SK-N-SH (cell line): ENCODE measurements around the gene RNF138. TPM values are rescaled to one million over a fixed set of nuclear protein-coding genes. Genes with fewer than 3 reads are reported as not detected.

Source experiments
- CTCF ChIA-PET: fragments of 300-600, 350-600 bp; formaldehyde crosslinking; extraction: SDS; loops from one replicate; lab custom pipeline; 2021; lab: Yijun Ruan, JAX
- POLR2A ChIA-PET: fragments of 350-600 bp; sonication (Branson Sonifier 250); formaldehyde crosslinking; extraction: SDS; loops from one replicate; lab custom pipeline; 2020; ENCODE audit warnings: antibody characterized with exemption, inconsistent platforms; lab: Yijun Ruan, JAX
- DNase-seq: peaks from one replicate; pipeline ENCODE4 v3.0.0; 2012
- H2AFZ ChIP-seq: fragments of 200-600 bp; sonication (generic); 2 replicates; pipeline ENCODE4 v1.8.1; 2016; ENCODE audit warnings: antibody characterized with exemption, mild to moderate bottlenecking, low read depth
- H3F3A ChIP-seq: fragments of 200-600 bp; sonication (generic); replicated peaks from 2 replicates; pipeline ENCODE3; 2016; ENCODE audit warnings: antibody characterized with exemption, mild to moderate bottlenecking; ENCODE audit not compliant: insufficient read depth
- H3K27ac ChIP-seq, 2 experiments: fragments of 200-500 bp in 1 of 2; fragments of 200-600 bp in 1 of 2; sonication (Bioruptor generic) in 1 of 2; sonication (generic), shearing (Covaris generic) in 1 of 2; 2 replicates each; pipeline versions ENCODE4 v1.5.1 to v1.6.1; 2014 to 2016; ENCODE audit warnings: low read depth in 2 of 2, inconsistent platforms in 1 of 2, low read length in 1 of 2, mild to moderate bottlenecking in 1 of 2, mixed read lengths in 1 of 2
- H3K27me3 ChIP-seq: fragments of 200-600 bp; sonication (generic), shearing (Covaris generic); 2 replicates; pipeline ENCODE4 v1.6.1; 2016; ENCODE audit warnings: mixed run types; ENCODE audit not compliant: insufficient read depth
- H3K36me3 ChIP-seq, 2 experiments: fragments of 200-500 bp in 1 of 2; fragments of 200-600 bp in 1 of 2; sonication (Bioruptor generic) in 1 of 2; sonication (generic) in 1 of 2; replicated peaks in 1 of 2; 2 replicates each; pipeline versions ENCODE3 to v1.5.1; 2014 to 2016; ENCODE audit warnings: low read length in 1 of 2, mild to moderate bottlenecking in 1 of 2; ENCODE audit not compliant: insufficient read depth in 2 of 2, control insufficient read depth in 1 of 2
- H3K4me1 ChIP-seq, 2 experiments: fragments of 200-500 bp in 1 of 2; fragments of 200-600 bp in 1 of 2; sonication (Bioruptor generic) in 1 of 2; sonication (generic), shearing (Covaris generic) in 1 of 2; 2 replicates each; pipeline versions ENCODE4 v1.5.1 to v1.6.1; 2014 to 2016; ENCODE audit warnings: low read depth in 1 of 2, low read length in 1 of 2, mixed run types in 1 of 2; ENCODE audit not compliant: insufficient read depth in 2 of 2, control insufficient read depth in 1 of 2
- H3K4me2 ChIP-seq: fragments of 200-600 bp; sonication (generic), shearing (Covaris generic); 2 replicates; pipeline ENCODE4 v1.6.1; 2017; ENCODE audit warnings: mixed run types
- H3K4me3 ChIP-seq, 2 experiments: fragments of 200-500 bp in 1 of 2; fragments of 200-600 bp in 1 of 2; sonication (Bioruptor generic) in 1 of 2; sonication (generic), shearing (Covaris generic) in 1 of 2; 2 replicates each; pipeline versions ENCODE4 v1.5.1 to v1.8.1; 2014 to 2016; ENCODE audit warnings: low read depth in 2 of 2, inconsistent platforms in 1 of 2, low read length in 1 of 2, mild to moderate bottlenecking in 1 of 2, mixed read lengths in 1 of 2, moderate library complexity in 1 of 2
- H3K79me2 ChIP-seq: fragments of 200-600 bp; sonication (generic); 2 replicates; pipeline ENCODE4 v1.8.1; 2017; ENCODE audit warnings: mild to moderate bottlenecking; ENCODE audit not compliant: insufficient read depth
- H3K9ac ChIP-seq: fragments of 200-600 bp; sonication (generic); 2 replicates; pipeline ENCODE4 v1.6.1; 2017; ENCODE audit warnings: mixed run types
- H3K9me2 ChIP-seq: fragments of 200-600 bp; sonication (generic); 2 replicates; pipeline ENCODE4 v1.6.1; 2017; ENCODE audit warnings: mixed run types
- H3K9me3 ChIP-seq: fragments of 200-600 bp; sonication (generic); 2 replicates; pipeline ENCODE4 v1.6.1; 2017; ENCODE audit warnings: mixed run types, mild to moderate bottlenecking, moderate library complexity
- H4K20me1 ChIP-seq: fragments of 200-600 bp; sonication (generic); 2 replicates; pipeline ENCODE4 v1.6.1; 2017; ENCODE audit warnings: mild to moderate bottlenecking, mixed run types; ENCODE audit not compliant: insufficient read depth
- CHD2 ChIP-seq: fragments of 150-350 bp; IDR thresholded peaks from 2 replicates; pipeline ENCODE4 v1.6.1; 2018; ENCODE audit warnings: low read length; ENCODE audit not compliant: partially characterized antibody
- CTCF ChIP-seq: fragments of 200-600 bp; sonication (generic); IDR thresholded peaks from 2 replicates; pipeline ENCODE4 v1.6.1; 2017; ENCODE audit warnings: antibody characterized with exemption, mild to moderate bottlenecking, moderate library complexity
- EZH2phosphoT487 ChIP-seq: fragments of 200-600 bp; sonication (generic); IDR thresholded peaks from 2 replicates; pipeline ENCODE4 v1.6.1; 2017; ENCODE audit warnings: low read depth, mixed run types, mild to moderate bottlenecking, antibody characterized with exemption, moderate library complexity, borderline replicate concordance
- FOSL2 ChIP-seq: IDR thresholded peaks from 2 replicates; pipeline ENCODE4 v1.4.0; 2012; ENCODE audit warnings: low read depth, mild to moderate bottlenecking, moderate library complexity, borderline replicate concordance
- FOXM1 ChIP-seq: IDR thresholded peaks from 2 replicates; pipeline ENCODE4 v1.4.0; 2012; ENCODE audit warnings: low read depth, mild to moderate bottlenecking
- IRF3 ChIP-seq: fragments of 150-350 bp; IDR thresholded peaks from 2 replicates; pipeline ENCODE4 v1.6.1; 2016; ENCODE audit warnings: mild to moderate bottlenecking, low read depth, low read length
- MEF2A ChIP-seq: IDR thresholded peaks from 2 replicates; pipeline ENCODE4 v1.4.0; 2012; ENCODE audit warnings: low read depth, borderline replicate concordance
- NRF1 ChIP-seq: IDR thresholded peaks from 2 replicates; pipeline ENCODE4 v1.6.1; 2012; ENCODE audit warnings: low read depth, mild to moderate bottlenecking, low read length
- PBX3 ChIP-seq: IDR thresholded peaks from 2 replicates; pipeline ENCODE4; 2012
- REST ChIP-seq: IDR thresholded peaks from 2 replicates; pipeline ENCODE4 v1.6.1; 2012; ENCODE audit warnings: mild to moderate bottlenecking, low read depth, low read length, moderate library complexity
- SIN3A ChIP-seq: IDR thresholded peaks from 2 replicates; pipeline ENCODE4 v1.6.1; 2012; ENCODE audit warnings: low read depth, mild to moderate bottlenecking, low read length, moderate library complexity, borderline replicate concordance
- SMC3 ChIP-seq: IDR thresholded peaks from 2 replicates; pipeline ENCODE4 v1.6.1; 2012; ENCODE audit warnings: low read depth, low read length, improper control_type of control experiment
- ZBTB33 ChIP-seq: IDR thresholded peaks from 2 replicates; pipeline ENCODE4 v1.4.0; 2012; ENCODE audit warnings: low read depth, borderline replicate concordance
- WGBS: methylation state at CpG from one replicate; pipeline ENCODE4 v1.1.6; 2017; ENCODE audit warnings: low lambda C conversion rate; 5-methylcytosine and 5-hydroxymethylcytosine counted together
- polyA plus RNA-seq, 3 experiments: library from polyadenylated mRNA; depleted of rRNA; stranded (reverse); fragments of >200 nt; gene quantifications; 2 replicates each; pipeline ENCODE4 v1.2.3, GENCODE V29; 2012

RNF138 gene
- polyA plus RNA-seq, 1 of the 3 experiments (the other 2 are of a cell fraction): 22.3 TPM

- ChIA-PET CTCF (interaction anchor here (0.9 to 11.8 kb wide), 2 partner anchors 310 to 390 kb away, joined by 5 to 182 read pairs; partner anchors contain the start of gene GAREM1), POLR2A (no interaction called here)
- Histone ChIP-seq H3K4me3 (no peak overlapping the region), H3K79me2 (no peaks in the 10 kb centered on the region), H3K9ac (no peak overlapping the region), H3K4me2 (no peak overlapping the region), H3K9me3 (no peaks in the 10 kb centered on the region), H3K9me2 (no peaks in the 10 kb centered on the region), H3K27me3 (no peaks in the 10 kb centered on the region), H3K36me3 (no peaks in the 10 kb centered on the region), H2AFZ (no peak overlapping the region), H3F3A (no peaks in the 10 kb centered on the region), H4K20me1 (no peaks in the 10 kb centered on the region), H3K27ac (no peak overlapping the region), H3K4me1 (no peaks in the 10 kb centered on the region; a peak in 1 of 4 replicates)
- DNase-seq: no peak
- WGBS: 25% methylated on average over 2 of the region's 2 CpGs
- no peak for TF ChIP-seq IRF3
- TF ChIP-seq SIN3A: no peak
- no peak for TF ChIP-seq FOXM1
- no peak for TF ChIP-seq SMC3
- no peak for TF ChIP-seq NRF1
- no peak for TF ChIP-seq CHD2
- no peak for TF ChIP-seq ZBTB33
- no peak for TF ChIP-seq REST
- TF ChIP-seq PBX3: no peak
- TF ChIP-seq FOSL2: no peak
- TF ChIP-seq CTCF: no peak
- no peak for TF ChIP-seq EZH2phosphoT487
- TF ChIP-seq MEF2A: no peak
Observed at GRCh38 chr18:32160547-32160946, 68.9 kb downstream of the RNF138 start.
